ENCODE measurements around the gene R3HCC1L. TPM values are rescaled to one million over a fixed set of nuclear protein-coding genes. Genes with fewer than 3 reads are reported as not detected.

The R3HCC1L gene
- polyA plus RNA-seq, 6 donors from 2014 or later: 7.5 to 21.6 (median 14.0) TPM

GRCh38 chr10:98263088-98263487, 128.6 kb downstream of the R3HCC1L start:
- no peak overlapping the region for H3K4me3 Mint-ChIP-seq
- ATAC-seq (ENCODE audit: low read depth in 2 of 2): no peak
- DNase-seq: no peak
- peaks cover 0 to 16% (median 10%) of the 10 kb centered on the region in 3 donors for H3K4me1 Mint-ChIP-seq
- H3K36me3 Mint-ChIP-seq: no peaks in the 10 kb centered on the region
- no peaks in the 10 kb centered on the region for H3K27me3 Mint-ChIP-seq
- H3K9me3 Mint-ChIP-seq: no peaks in the 10 kb centered on the region
- peak overlapping the region in 1 of 6 donors; percentile 72 for H3K27ac Mint-ChIP-seq

GRCh38 chr10:98264378-98265065, 130.1 kb downstream of the R3HCC1L start:
- peaks cover 5 to 19% (median 19%) of the 10 kb centered on the region in 3 donors for H3K4me1 Mint-ChIP-seq
- peak overlapping the region in 3 of 6 donors; percentile 12 to 78 (median 36) for H3K27ac Mint-ChIP-seq
- DNase-seq: no peak
- no peaks in the 10 kb centered on the region for H3K36me3 Mint-ChIP-seq
- no peaks in the 10 kb centered on the region for H3K9me3 Mint-ChIP-seq
- peak overlapping the region in 1 of 8 donors; percentile 1 for H3K4me3 Mint-ChIP-seq
- ATAC-seq (ENCODE audit: low read depth in 2 of 2): no peak
- no peaks in the 10 kb centered on the region for H3K27me3 Mint-ChIP-seq

- H3K36me3 Mint-ChIP-seq: no peaks in the 10 kb centered on the region
- H3K4me3 Mint-ChIP-seq: peak overlapping the region in 1 of 8 donors; percentile 72
- peaks cover 5 to 19% (median 19%) of the 10 kb centered on the region in 3 donors for H3K4me1 Mint-ChIP-seq
- ATAC-seq (ENCODE audit: low read depth in 2 of 2): no peak
- no peaks in the 10 kb centered on the region for H3K27me3 Mint-ChIP-seq
- no peak for DNase-seq
- no peaks in the 10 kb centered on the region for H3K9me3 Mint-ChIP-seq
- H3K27ac Mint-ChIP-seq: peak overlapping the region in 1 of 6 donors; percentile 75
Observed at GRCh38 chr10:98265403-98266378, 131.2 kb downstream of the R3HCC1L start.

GRCh38 chr10:98266647-98267046, 132.2 kb downstream of the R3HCC1L start:
- H3K4me3 Mint-ChIP-seq: peak overlapping the region in 7 of 8 donors; percentile 22 to 90 (median 79)
- H3K36me3 Mint-ChIP-seq: no peaks in the 10 kb centered on the region
- H3K9me3 Mint-ChIP-seq: no peaks in the 10 kb centered on the region
- DNase-seq (no peak), ATAC-seq (ENCODE audit: low read depth in 2 of 2) (no peak)
- no peaks in the 10 kb centered on the region for H3K27me3 Mint-ChIP-seq
- H3K27ac Mint-ChIP-seq: peak overlapping the region in 2 of 6 donors; percentile 9 to 60
- H3K4me1 Mint-ChIP-seq: peaks cover 5 to 19% (median 19%) of the 10 kb centered on the region in 3 donors

DNA sequence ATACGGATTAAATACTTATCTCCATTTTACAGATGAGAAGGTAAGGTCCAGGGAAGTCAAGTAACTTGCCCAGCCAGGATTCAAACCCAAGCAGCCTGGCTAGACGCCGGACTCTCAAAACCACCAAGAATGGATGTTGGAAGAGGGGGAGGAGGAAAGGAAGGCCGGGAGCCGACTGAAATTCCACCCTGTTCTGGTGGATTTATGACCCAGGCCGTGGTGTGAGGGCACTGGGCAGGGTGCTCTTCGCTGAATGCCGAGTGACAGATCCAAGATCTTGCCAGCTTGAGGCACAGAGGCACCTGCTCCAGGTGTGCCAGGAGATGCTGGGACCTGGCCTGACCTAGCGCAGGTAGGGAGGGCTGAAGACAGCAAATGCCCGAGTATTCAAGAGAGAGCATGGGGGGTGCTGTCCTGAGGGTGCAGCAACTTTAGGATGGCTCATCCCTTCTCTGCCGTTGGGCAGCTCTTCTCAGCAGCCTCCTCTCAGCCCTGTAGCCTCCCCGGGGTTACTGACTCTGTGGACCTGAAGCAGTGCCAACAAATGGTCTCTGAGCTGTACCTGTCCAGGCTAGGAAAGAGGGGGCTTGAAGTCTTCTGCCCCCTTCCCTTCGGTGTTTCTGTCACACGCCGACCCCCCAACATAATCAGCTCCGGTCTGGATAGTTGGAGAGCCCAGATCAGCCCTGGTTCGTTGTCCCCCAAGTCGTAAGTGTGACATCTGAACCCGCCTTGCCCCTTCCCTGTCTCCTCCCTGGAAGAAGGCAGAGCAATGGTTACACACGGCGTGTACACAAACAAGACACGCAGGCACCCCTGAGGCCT, 132.8 kb downstream of the R3HCC1L start:
- H3K4me1 Mint-ChIP-seq: peaks cover 5 to 19% (median 19%) of the 10 kb centered on the region in 3 donors
- DNase-seq: no peak
- peak overlapping the region; percentile 68 to 90 (median 82) for H3K4me3 Mint-ChIP-seq
- peaks cover 0 to 3% (median 1%) of the 10 kb centered on the region in 3 donors for H3K27me3 Mint-ChIP-seq
- no peaks in the 10 kb centered on the region for H3K36me3 Mint-ChIP-seq
- no peak for ATAC-seq (ENCODE audit: low read depth in 2 of 2)
- H3K27ac Mint-ChIP-seq: peak overlapping the region in 4 of 6 donors; percentile 11 to 60 (median 36)
- H3K9me3 Mint-ChIP-seq: no peaks in the 10 kb centered on the region

- H3K9me3 Mint-ChIP-seq: no peaks in the 10 kb centered on the region
- DNase-seq (peak; percentile 37), ATAC-seq (ENCODE audit: low read depth in 2 of 2) (peak; percentile 77 to 78)
- no peaks in the 10 kb centered on the region for H3K36me3 Mint-ChIP-seq
- H3K27me3 Mint-ChIP-seq: peaks cover 0 to 11% (median 7%) of the 10 kb centered on the region in 3 donors
- H3K4me3 Mint-ChIP-seq: peak within 1 kb of the TSS; percentile 68 to 92 (median 85)
- peaks cover 5 to 19% (median 19%) of the 10 kb centered on the region in 3 donors for H3K4me1 Mint-ChIP-seq
- H3K27ac Mint-ChIP-seq: peak within 1 kb of the TSS; percentile 21 to 80 (median 44)
Observed at GRCh38 chr10:98267894-98268693, 133.6 kb downstream of the R3HCC1L start, which contains the start of gene LOXL4. Gene LOXL4, minus strand, starts transcription at chr10:98268194. Its CDS starts 5,175 bp downstream, at chr10:98263019.

GRCh38 chr10:98268694-98269431, 134.4 kb downstream of the R3HCC1L start:
- H3K27ac Mint-ChIP-seq: peak overlapping the region in 4 of 6 donors; percentile 32 to 80 (median 50)
- peak overlapping the region; percentile 53 to 92 (median 85) for H3K4me3 Mint-ChIP-seq

DNA sequence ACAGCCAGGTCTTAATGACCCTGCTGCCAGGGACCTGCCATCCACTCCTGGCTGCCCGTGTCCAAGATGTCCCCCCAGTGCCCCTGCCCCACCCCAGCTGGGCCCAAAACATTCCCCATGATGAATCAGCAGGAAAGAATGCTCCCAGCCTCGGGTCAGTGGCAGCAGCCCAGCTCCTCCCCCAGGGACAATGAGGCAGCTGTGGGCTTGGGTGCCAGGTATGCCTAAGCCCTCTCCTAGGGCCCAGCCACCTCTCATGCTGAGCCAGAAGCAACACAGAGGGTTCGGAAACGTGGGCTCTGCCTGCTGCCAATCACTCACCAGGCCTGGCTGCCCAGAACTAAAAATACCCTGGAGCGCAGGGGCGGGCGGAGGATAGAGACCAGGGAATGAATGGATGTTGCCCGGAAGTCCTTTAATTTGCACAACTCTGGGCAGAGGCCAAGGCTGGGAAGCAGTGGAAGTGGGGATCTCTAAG, 135.0 kb downstream of the R3HCC1L start:
- DNase-seq (no peak), ATAC-seq (ENCODE audit: low read depth in 2 of 2) (no peak)
- peaks cover 0 to 20% (median 7%) of the 10 kb centered on the region in 3 donors for H3K27me3 Mint-ChIP-seq
- peaks cover 7 to 19% (median 19%) of the 10 kb centered on the region in 3 donors for H3K4me1 Mint-ChIP-seq
- H3K36me3 Mint-ChIP-seq: no peaks in the 10 kb centered on the region
- H3K4me3 Mint-ChIP-seq: peak overlapping the region; percentile 38 to 85 (median 71)
- no peaks in the 10 kb centered on the region for H3K9me3 Mint-ChIP-seq
- H3K27ac Mint-ChIP-seq: peak overlapping the region in 2 of 6 donors; percentile 62 to 79

More at GRCh38 chr10:98268694-98269431, 134.4 kb downstream of the R3HCC1L start:
- H3K4me1 Mint-ChIP-seq: peaks cover 5 to 19% (median 19%) of the 10 kb centered on the region in 3 donors
- H3K27me3 Mint-ChIP-seq: peaks cover 0 to 17% (median 7%) of the 10 kb centered on the region in 3 donors
- H3K36me3 Mint-ChIP-seq: no peaks in the 10 kb centered on the region
- no peak for DNase-seq
- ATAC-seq (ENCODE audit: low read depth in 2 of 2): peak; percentile 14 to 24
- no peaks in the 10 kb centered on the region for H3K9me3 Mint-ChIP-seq

- Mint-ChIP-seq H3K27me3 (peaks cover 0 to 24% (median 7%) of the 10 kb centered on the region in 3 donors), H3K4me1 (peaks cover 9 to 19% (median 16%) of the 10 kb centered on the region in 3 donors), H3K9me3 (no peaks in the 10 kb centered on the region), H3K27ac (peak overlapping the region in 3 of 6 donors; percentile 11 to 51 (median 37)), H3K36me3 (no peaks in the 10 kb centered on the region), H3K4me3 (peak overlapping the region in 7 of 8 donors; percentile 2 to 79 (median 17))
- DNase-seq (no peak), ATAC-seq (ENCODE audit: low read depth in 2 of 2) (no peak)
Observed at GRCh38 chr10:98270073-98270740, 135.8 kb downstream of the R3HCC1L start.

- H3K36me3 Mint-ChIP-seq: peaks cover 0 to 3% of the 10 kb centered on the region in 2 donors
- ATAC-seq (ENCODE audit: low read depth in 2 of 2): no peak
- H3K4me1 Mint-ChIP-seq: peaks cover 12 to 20% (median 14%) of the 10 kb centered on the region in 3 donors
- H3K27ac Mint-ChIP-seq: peak overlapping the region in 2 of 6 donors; percentile 51 to 64
- peaks cover 0 to 2% (median 0%) of the 10 kb centered on the region in 7 donors for H3K9me3 Mint-ChIP-seq
- DNase-seq: no peak
- H3K27me3 Mint-ChIP-seq: peaks cover 2 to 24% (median 7%) of the 10 kb centered on the region in 3 donors
- H3K4me3 Mint-ChIP-seq: peak overlapping the region in 2 of 8 donors; percentile 20 to 53
Observed at GRCh38 chr10:98270786-98271185, 136.3 kb downstream of the R3HCC1L start.

DNA sequence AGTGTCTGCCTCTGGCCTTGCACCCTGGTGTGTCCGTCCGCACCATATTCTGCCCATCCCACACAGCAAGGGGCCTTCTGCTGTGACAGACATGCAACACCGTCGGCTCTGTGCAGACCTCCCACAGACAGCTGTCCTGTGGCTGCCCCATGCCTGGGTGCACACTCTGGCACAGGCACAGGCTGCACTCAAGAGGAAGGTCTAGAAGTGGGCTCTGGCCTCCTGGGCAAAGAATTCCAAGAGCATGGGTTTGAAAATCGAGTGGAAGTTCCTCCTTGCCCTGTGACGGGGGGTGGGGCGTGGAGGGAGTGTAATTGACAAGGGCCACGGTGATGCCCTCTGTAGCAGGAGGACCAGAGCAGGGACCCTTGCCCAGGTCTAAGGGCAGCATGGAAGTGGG, 137.8 kb downstream of the R3HCC1L start:
- Mint-ChIP-seq H3K4me1 (peaks cover 9 to 16% (median 13%) of the 10 kb centered on the region in 3 donors), H3K4me3 (peak overlapping the region in 1 of 8 donors; percentile 31), H3K27ac (peak overlapping the region in 1 of 6 donors; percentile 21), H3K9me3 (peaks cover 0 to 5% (median 0%) of the 10 kb centered on the region in 7 donors), H3K27me3 (peaks cover 4 to 24% (median 7%) of the 10 kb centered on the region in 3 donors), H3K36me3 (peaks cover 0 to 7% of the 10 kb centered on the region in 2 donors)
- no peak for DNase-seq
- no peak for ATAC-seq (ENCODE audit: low read depth in 2 of 2)
